ENCODE data around the gene COMMD4.

DNA sequence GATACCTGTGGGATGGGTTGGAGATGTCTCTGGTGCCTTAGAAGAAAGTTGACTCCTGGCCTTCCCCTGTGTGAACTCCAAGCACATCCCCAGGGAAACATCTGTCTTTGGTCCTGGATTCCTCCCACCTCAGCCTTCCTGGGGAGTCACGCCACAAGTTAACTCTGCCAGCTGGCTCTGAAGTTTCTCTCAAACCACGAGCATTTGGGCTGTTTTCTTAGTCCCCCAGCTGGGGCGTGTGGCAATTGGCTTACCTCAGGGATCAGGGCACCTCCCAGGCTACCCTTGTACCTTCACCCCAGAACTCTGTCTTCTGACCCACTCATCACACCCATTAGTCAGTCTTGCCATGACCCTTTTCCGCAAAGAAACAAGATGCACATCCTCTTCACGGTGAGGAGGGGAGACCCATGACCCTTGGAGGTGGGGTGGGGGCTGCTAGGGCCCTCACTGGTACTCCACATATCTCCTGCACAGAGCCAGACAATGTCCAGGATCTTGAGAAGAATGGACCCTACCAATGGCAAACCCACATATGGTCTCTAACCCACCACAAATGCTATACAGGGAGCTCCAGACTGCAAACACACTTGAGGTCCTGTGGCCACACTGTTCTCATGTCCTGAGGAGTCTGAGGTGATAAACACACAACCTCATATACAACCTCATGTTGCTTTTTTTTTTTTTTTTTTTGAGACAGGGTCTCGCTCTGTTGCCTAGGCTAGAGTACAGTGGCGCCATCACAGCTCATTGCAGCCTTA, 14.9 kb downstream of the COMMD4 start:
- TF ChIP-seq, protein P1, sequence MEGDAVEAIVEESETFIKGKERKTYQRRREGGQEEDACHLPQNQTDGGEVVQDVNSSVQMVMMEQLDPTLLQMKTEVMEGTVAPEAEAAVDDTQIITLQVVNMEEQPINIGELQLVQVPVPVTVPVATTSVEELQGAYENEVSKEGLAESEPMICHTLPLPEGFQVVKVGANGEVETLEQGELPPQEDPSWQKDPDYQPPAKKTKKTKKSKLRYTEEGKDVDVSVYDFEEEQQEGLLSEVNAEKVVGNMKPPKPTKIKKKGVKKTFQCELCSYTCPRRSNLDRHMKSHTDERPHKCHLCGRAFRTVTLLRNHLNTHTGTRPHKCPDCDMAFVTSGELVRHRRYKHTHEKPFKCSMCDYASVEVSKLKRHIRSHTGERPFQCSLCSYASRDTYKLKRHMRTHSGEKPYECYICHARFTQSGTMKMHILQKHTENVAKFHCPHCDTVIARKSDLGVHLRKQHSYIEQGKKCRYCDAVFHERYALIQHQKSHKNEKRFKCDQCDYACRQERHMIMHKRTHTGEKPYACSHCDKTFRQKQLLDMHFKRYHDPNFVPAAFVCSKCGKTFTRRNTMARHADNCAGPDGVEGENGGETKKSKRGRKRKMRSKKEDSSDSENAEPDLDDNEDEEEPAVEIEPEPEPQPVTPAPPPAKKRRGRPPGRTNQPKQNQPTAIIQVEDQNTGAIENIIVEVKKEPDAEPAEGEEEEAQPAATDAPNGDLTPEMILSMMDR (conservative IDR thresholded peaks at IDR 0.05 in 1 of 2, IDR thresholded peaks at IDR 0.05 in 1 of 2; ENCODE audit: extremely low read depth in 1 of 2, insufficient read depth in 1 of 2, low read depth in 1 of 2, low read length in 2 of 2) = no peak
- no peak for TF ChIP-seq EZH2 (IDR thresholded peaks at IDR 0.05; ENCODE audit: borderline replicate concordance, low read length)

Data from mammary epithelial cell (primary cell).